ENCODE measurements around the gene RARB.

RARB gene

DNA sequence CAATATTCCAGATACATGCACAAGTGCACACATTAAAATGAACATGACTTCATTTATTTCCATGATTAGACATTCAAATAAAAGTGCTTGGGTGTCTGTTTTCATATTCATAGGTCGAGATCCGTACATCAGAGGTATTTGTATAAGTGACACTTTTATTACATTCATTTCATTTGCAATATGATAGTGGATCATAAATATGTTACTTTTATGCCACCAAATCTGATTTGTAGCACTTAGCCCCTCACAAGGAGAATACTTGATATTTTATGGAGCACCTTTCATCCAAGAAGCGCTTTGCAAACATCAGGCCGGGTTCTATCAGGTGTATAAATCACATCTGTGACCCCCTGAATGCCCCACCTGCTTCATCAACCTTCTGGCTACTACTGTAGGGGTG, 136.0 kb downstream of the RARB start (continued):
- TF ChIP-seq, protein P1, sequence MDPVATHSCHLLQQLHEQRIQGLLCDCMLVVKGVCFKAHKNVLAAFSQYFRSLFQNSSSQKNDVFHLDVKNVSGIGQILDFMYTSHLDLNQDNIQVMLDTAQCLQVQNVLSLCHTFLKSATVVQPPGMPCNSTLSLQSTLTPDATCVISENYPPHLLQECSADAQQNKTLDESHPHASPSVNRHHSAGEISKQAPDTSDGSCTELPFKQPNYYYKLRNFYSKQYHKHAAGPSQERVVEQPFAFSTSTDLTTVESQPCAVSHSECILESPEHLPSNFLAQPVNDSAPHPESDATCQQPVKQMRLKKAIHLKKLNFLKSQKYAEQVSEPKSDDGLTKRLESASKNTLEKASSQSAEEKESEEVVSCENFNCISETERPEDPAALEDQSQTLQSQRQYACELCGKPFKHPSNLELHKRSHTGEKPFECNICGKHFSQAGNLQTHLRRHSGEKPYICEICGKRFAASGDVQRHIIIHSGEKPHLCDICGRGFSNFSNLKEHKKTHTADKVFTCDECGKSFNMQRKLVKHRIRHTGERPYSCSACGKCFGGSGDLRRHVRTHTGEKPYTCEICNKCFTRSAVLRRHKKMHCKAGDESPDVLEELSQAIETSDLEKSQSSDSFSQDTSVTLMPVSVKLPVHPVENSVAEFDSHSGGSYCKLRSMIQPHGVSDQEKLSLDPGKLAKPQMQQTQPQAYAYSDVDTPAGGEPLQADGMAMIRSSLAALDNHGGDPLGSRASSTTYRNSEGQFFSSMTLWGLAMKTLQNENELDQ (tag by site-specific recombination; IDR thresholded peaks at IDR 0.05; ENCODE audit: low read depth): no peak
- TF ChIP-seq ZNF514 (tag by site-specific recombination; IDR thresholded peaks at IDR 0.05) (no peak), GLI2 (tag by site-specific recombination; IDR thresholded peaks at IDR 0.05; ENCODE audit: borderline replicate concordance, low read depth) (no peak), ZNF777 (tag by site-specific recombination; IDR thresholded peaks at IDR 0.05; ENCODE audit: borderline replicate concordance) (no peak), ZNF544 (tag by site-specific recombination; IDR thresholded peaks at IDR 0.05) (no peak), ZNF629 (tag by site-specific recombination; IDR thresholded peaks at IDR 0.05) (no peak), ZBTB8A (tag by site-specific recombination; IDR thresholded peaks at IDR 0.05) (peak; percentile 34), ZFP37 (tag by site-specific recombination; IDR thresholded peaks at IDR 0.05) (no peak), ZNF624 (tag by site-specific recombination; IDR thresholded peaks at IDR 0.05) (no peak), ZNF843 (tag by site-specific recombination; IDR thresholded peaks at IDR 0.05) (peak; percentile 80), ZNF626 (tag by site-specific recombination; IDR thresholded peaks at IDR 0.05) (no peak), MZF1 (tag by site-specific recombination; IDR thresholded peaks at IDR 0.05; ENCODE audit: borderline replicate concordance) (no peak), ZNF747 (tag by site-specific recombination; IDR thresholded peaks at IDR 0.05) (no peak), ZNF585B (tag by site-specific recombination; IDR thresholded peaks at IDR 0.05) (no peak)
- TF ChIP-seq, protein P2, sequence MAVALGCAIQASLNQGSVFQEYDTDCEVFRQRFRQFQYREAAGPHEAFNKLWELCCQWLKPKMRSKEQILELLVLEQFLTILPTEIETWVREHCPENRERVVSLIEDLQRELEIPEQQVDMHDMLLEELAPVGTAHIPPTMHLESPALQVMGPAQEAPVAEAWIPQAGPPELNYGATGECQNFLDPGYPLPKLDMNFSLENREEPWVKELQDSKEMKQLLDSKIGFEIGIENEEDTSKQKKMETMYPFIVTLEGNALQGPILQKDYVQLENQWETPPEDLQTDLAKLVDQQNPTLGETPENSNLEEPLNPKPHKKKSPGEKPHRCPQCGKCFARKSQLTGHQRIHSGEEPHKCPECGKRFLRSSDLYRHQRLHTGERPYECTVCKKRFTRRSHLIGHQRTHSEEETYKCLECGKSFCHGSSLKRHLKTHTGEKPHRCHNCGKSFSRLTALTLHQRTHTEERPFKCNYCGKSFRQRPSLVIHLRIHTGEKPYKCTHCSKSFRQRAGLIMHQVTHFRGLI (tag by site-specific recombination; IDR thresholded peaks at IDR 0.05): no peak
- TF ChIP-seq, protein P3, sequence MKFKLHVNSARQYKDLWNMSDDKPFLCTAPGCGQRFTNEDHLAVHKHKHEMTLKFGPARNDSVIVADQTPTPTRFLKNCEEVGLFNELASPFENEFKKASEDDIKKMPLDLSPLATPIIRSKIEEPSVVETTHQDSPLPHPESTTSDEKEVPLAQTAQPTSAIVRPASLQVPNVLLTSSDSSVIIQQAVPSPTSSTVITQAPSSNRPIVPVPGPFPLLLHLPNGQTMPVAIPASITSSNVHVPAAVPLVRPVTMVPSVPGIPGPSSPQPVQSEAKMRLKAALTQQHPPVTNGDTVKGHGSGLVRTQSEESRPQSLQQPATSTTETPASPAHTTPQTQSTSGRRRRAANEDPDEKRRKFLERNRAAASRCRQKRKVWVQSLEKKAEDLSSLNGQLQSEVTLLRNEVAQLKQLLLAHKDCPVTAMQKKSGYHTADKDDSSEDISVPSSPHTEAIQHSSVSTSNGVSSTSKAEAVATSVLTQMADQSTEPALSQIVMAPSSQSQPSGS (tag by site-specific recombination; IDR thresholded peaks at IDR 0.05; ENCODE audit: low read depth): 0 out of 2 replicates have a peak, but pooled peaks have one; percentile 3
- TF ChIP-seq, protein P4, sequence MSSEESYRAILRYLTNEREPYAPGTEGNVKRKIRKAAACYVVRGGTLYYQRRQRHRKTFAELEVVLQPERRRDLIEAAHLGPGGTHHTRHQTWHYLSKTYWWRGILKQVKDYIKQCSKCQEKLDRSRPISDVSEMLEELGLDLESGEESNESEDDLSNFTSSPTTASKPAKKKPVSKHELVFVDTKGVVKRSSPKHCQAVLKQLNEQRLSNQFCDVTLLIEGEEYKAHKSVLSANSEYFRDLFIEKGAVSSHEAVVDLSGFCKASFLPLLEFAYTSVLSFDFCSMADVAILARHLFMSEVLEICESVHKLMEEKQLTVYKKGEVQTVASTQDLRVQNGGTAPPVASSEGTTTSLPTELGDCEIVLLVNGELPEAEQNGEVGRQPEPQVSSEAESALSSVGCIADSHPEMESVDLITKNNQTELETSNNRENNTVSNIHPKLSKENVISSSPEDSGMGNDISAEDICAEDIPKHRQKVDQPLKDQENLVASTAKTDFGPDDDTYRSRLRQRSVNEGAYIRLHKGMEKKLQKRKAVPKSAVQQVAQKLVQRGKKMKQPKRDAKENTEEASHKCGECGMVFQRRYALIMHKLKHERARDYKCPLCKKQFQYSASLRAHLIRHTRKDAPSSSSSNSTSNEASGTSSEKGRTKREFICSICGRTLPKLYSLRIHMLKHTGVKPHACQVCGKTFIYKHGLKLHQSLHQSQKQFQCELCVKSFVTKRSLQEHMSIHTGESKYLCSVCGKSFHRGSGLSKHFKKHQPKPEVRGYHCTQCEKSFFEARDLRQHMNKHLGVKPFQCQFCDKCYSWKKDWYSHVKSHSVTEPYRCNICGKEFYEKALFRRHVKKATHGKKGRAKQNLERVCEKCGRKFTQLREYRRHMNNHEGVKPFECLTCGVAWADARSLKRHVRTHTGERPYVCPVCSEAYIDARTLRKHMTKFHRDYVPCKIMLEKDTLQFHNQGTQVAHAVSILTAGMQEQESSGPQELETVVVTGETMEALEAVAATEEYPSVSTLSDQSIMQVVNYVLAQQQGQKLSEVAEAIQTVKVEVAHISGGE (tag by site-specific recombination; conservative IDR thresholded peaks at IDR 0.05; ENCODE audit: low read depth): no peak

DNA sequence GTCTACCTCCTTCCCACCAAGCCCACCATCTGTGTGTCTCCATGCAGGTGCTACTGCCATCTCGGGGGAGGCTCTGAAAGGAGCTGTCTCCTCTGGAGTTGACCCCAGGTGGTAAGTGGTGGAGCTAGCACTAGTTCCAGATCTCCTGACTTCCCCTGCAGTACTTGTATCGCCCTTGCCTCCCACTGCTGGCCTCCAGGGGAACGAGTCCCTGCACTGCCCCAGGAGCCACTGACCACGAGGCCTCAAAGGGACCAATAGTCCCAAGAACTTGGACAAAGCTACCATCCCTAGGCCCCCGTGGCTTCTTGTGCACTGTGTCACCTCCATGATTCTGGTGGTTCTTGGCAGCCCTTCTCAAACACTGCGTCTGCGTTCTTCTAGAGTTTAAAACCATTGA, 137.7 kb downstream of the RARB start:
- ChIA-PET POLR2A (no interaction called here), CTCF (interaction anchor here (0.7 kb wide), 1 partner anchor 27 kb away, joined by 3 read pairs; no protein-coding TSS in a partner anchor)
- TF ChIP-seq, protein P5, sequence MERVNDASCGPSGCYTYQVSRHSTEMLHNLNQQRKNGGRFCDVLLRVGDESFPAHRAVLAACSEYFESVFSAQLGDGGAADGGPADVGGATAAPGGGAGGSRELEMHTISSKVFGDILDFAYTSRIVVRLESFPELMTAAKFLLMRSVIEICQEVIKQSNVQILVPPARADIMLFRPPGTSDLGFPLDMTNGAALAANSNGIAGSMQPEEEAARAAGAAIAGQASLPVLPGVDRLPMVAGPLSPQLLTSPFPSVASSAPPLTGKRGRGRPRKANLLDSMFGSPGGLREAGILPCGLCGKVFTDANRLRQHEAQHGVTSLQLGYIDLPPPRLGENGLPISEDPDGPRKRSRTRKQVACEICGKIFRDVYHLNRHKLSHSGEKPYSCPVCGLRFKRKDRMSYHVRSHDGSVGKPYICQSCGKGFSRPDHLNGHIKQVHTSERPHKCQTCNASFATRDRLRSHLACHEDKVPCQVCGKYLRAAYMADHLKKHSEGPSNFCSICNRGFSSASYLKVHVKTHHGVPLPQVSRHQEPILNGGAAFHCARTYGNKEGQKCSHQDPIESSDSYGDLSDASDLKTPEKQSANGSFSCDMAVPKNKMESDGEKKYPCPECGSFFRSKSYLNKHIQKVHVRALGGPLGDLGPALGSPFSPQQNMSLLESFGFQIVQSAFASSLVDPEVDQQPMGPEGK (tag by site-specific recombination; IDR thresholded peaks at IDR 0.05): no peak
- TF ChIP-seq ZNF610 (tag by site-specific recombination; IDR thresholded peaks at IDR 0.05; ENCODE audit: borderline replicate concordance): no peak
- TF ChIP-seq, protein P6, sequence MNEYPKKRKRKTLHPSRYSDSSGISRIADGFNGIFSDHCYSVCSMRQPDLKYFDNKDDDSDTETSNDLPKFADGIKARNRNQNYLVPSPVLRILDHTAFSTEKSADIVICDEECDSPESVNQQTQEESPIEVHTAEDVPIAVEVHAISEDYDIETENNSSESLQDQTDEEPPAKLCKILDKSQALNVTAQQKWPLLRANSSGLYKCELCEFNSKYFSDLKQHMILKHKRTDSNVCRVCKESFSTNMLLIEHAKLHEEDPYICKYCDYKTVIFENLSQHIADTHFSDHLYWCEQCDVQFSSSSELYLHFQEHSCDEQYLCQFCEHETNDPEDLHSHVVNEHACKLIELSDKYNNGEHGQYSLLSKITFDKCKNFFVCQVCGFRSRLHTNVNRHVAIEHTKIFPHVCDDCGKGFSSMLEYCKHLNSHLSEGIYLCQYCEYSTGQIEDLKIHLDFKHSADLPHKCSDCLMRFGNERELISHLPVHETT (tag by site-specific recombination; IDR thresholded peaks at IDR 0.05): no peak
- Histone ChIP-seq H3K9me3 (ENCODE audit: control insufficient read depth, insufficient read depth, low read depth, low read length) (no peaks in the 10 kb centered on the region), H3K4me1 (ENCODE audit: control insufficient read depth, insufficient read depth, low read length) (no peaks in the 10 kb centered on the region), H3K4me3 (ENCODE audit: low read depth, low read length) (no peak overlapping the region), H3K27ac (ENCODE audit: extremely low read depth, low read depth, low read length) (no peak overlapping the region), H3K36me3 (ENCODE audit: control insufficient read depth in 2 of 2, insufficient read depth in 1 of 2, low read length in 2 of 2) (no peaks in the 10 kb centered on the region)
